HG02798 (cell line): ENCODE measurements around the gene SYNE1.

Source experiments
- ATAC-seq: cut with Tn5 transposase; IDR thresholded peaks from one replicate; pipeline ENCODE4 v1.9.1; 2021; ENCODE audit warnings: mild to moderate bottlenecking; ENCODE audit not compliant: unreplicated experiment, poor library complexity

SYNE1 gene

GRCh38 chr6:152250127-152250526 lies 387.0 kb downstream of the SYNE1 start:
- ATAC-seq = no peak

- no peak for ATAC-seq
Measured at GRCh38 chr6:152248980-152249379, 388.2 kb downstream of the SYNE1 start.

GRCh38 chr6:152246554-152247337 lies 390.4 kb downstream of the SYNE1 start:
- ATAC-seq = no peak

- ATAC-seq = no peak
Measured at GRCh38 chr6:152244998-152245630, 392.0 kb downstream of the SYNE1 start.

GRCh38 chr6:152241013-152241766 lies 396.0 kb downstream of the SYNE1 start:
- ATAC-seq = no peak

GRCh38 chr6:152240436-152240835 lies 396.7 kb downstream of the SYNE1 start:
- ATAC-seq = no peak

GRCh38 chr6:152236370-152237097 lies 400.6 kb downstream of the SYNE1 start:
- ATAC-seq = no peak

- ATAC-seq = no peak
Measured at GRCh38 chr6:152233547-152234320, 403.4 kb downstream of the SYNE1 start.

GRCh38 chr6:152232501-152233151 lies 404.5 kb downstream of the SYNE1 start:
- no peak for ATAC-seq

- no peak for ATAC-seq
Measured at GRCh38 chr6:152229330-152229729, 407.8 kb downstream of the SYNE1 start.

GRCh38 chr6:152226119-152226518 lies 411.0 kb downstream of the SYNE1 start:
- ATAC-seq = no peak

GRCh38 chr6:152225241-152225934 lies 411.8 kb downstream of the SYNE1 start:
- ATAC-seq = no peak

GRCh38 chr6:152223636-152224035 lies 413.5 kb downstream of the SYNE1 start:
- no peak for ATAC-seq

GRCh38 chr6:152221806-152222628 lies 415.1 kb downstream of the SYNE1 start:
- no peak for ATAC-seq

- ATAC-seq = no peak
Measured at GRCh38 chr6:152220786-152221185, 416.4 kb downstream of the SYNE1 start.

- no peak for ATAC-seq
Measured at GRCh38 chr6:152218887-152219286, 418.3 kb downstream of the SYNE1 start.

GRCh38 chr6:152212437-152212836 lies 424.7 kb downstream of the SYNE1 start:
- no peak for ATAC-seq

GRCh38 chr6:152209211-152209610 lies 428.0 kb downstream of the SYNE1 start:
- ATAC-seq = no peak
